Dendritic cell treated with granulocyte-macrophage colony-stimulating factor and Interleukin-4, amounts not matched to agents 40 ng/mL and 50 ng/mL, for 4 days (primary cell): Measurements from ENCODE around the gene NCMAP.
"Not testable (repeated sequence)": the region's sequence is repeated elsewhere in the genome, so short reads cannot be mapped to it uniquely, and the experiment has no call there.

Source experiments
- H3K27ac Mint-ChIP-seq: one replicate; pipeline ENCODE4 v1.8.0; 2022; ENCODE audit warnings: mild to moderate bottlenecking, mixed read lengths
- H3K27me3 Mint-ChIP-seq: one replicate; pipeline ENCODE4 v1.8.0; 2022; ENCODE audit warnings: mild to moderate bottlenecking, mixed read lengths
- H3K36me3 Mint-ChIP-seq: one replicate; pipeline ENCODE4 v1.8.0; 2022; ENCODE audit warnings: low read depth, mixed read lengths
- H3K4me1 Mint-ChIP-seq: one replicate; pipeline ENCODE4 v1.8.0; 2022; ENCODE audit warnings: low read depth, mixed read lengths
- H3K4me3 Mint-ChIP-seq: one replicate; pipeline ENCODE4 v1.8.0; 2022; ENCODE audit warnings: mild to moderate bottlenecking, moderate library complexity, mixed read lengths
- H3K9me3 Mint-ChIP-seq: one replicate; pipeline ENCODE4 v1.8.0; 2022; ENCODE audit warnings: mixed read lengths
- intact Hi-C: fragments of 100-400 bp; cut with micrococcal nuclease; formaldehyde crosslinking; loops from one replicate; pipeline ENCODE4 v1.15.0; 2022

The NCMAP gene

GRCh38 chr1:24555591-24556413 is at the start of gene NCMAP:
Gene NCMAP, plus strand, starts transcription at chr1:24556087. Its CDS starts 39,344 bp downstream, at chr1:24595431.
- Mint-ChIP-seq H3K4me3 (no peak within 1 kb of the TSS), H3K9me3 (no peaks in the 10 kb centered on the region), H3K27ac (no peak within 1 kb of the TSS), H3K4me1 (peaks cover 18% of the 10 kb centered on the region), H3K27me3 (peaks cover 67% of the 10 kb centered on the region), H3K36me3 (no peaks in the 10 kb centered on the region)
- intact Hi-C loops: no loop called here

GRCh38 chr1:24506691-24507381 is 49.1 kb upstream of the NCMAP start:
- Mint-ChIP-seq H3K4me3 (no peak overlapping the region), H3K36me3 (peaks cover 18% of the 10 kb centered on the region)
- intact Hi-C loops: loop anchor here (5.0 kb wide), 1 partner anchor 90 kb away; the partner anchor contains the start of gene NIPAL3

GRCh38 chr1:24507405-24507804 is 48.5 kb upstream of the NCMAP start:
- Mint-ChIP-seq H3K9me3 (no peaks in the 10 kb centered on the region), H3K4me3 (no peak overlapping the region), H3K36me3 (peaks cover 21% of the 10 kb centered on the region), H3K4me1 (peaks cover 34% of the 10 kb centered on the region), H3K27ac (no peak overlapping the region), H3K27me3 (no peaks in the 10 kb centered on the region)
- intact Hi-C loops: loop anchor here (5.0 kb wide), 1 partner anchor 90 kb away; the partner anchor contains the start of gene NIPAL3

More at GRCh38 chr1:24506691-24507381, 49.1 kb upstream of the NCMAP start:
- Mint-ChIP-seq H3K9me3 (no peaks in the 10 kb centered on the region), H3K4me1 (peaks cover 35% of the 10 kb centered on the region), H3K27me3 (no peaks in the 10 kb centered on the region), H3K27ac (no peak overlapping the region)

- no peak overlapping the region for H3K4me3 Mint-ChIP-seq
- no peaks in the 10 kb centered on the region for H3K9me3 Mint-ChIP-seq
- no peak overlapping the region for H3K27ac Mint-ChIP-seq
- intact Hi-C loops: loop anchor here (5.0 kb wide), 1 partner anchor 92 kb away; the partner anchor contains the start of gene NIPAL3
- peaks cover 21% of the 10 kb centered on the region for H3K36me3 Mint-ChIP-seq
- H3K4me1 Mint-ChIP-seq: peaks cover 29% of the 10 kb centered on the region
- H3K27me3 Mint-ChIP-seq: no peaks in the 10 kb centered on the region
Observed at GRCh38 chr1:24508911-24509310, 47.0 kb upstream of the NCMAP start.

GRCh38 chr1:24513706-24514105 is 42.2 kb upstream of the NCMAP start:
- no peaks in the 10 kb centered on the region for H3K27me3 Mint-ChIP-seq
- intact Hi-C loops: no loop called here
- H3K4me1 Mint-ChIP-seq: peaks cover 7% of the 10 kb centered on the region
- H3K27ac Mint-ChIP-seq: no peak overlapping the region
- no peaks in the 10 kb centered on the region for H3K9me3 Mint-ChIP-seq
- peaks cover 34% of the 10 kb centered on the region for H3K36me3 Mint-ChIP-seq
- no peak overlapping the region for H3K4me3 Mint-ChIP-seq

- H3K4me3 Mint-ChIP-seq: no peak overlapping the region
- H3K9me3 Mint-ChIP-seq: no peaks in the 10 kb centered on the region
- H3K27me3 Mint-ChIP-seq: no peaks in the 10 kb centered on the region
- no peak overlapping the region for H3K27ac Mint-ChIP-seq
- H3K4me1 Mint-ChIP-seq: peaks cover 7% of the 10 kb centered on the region
- H3K36me3 Mint-ChIP-seq: peaks cover 41% of the 10 kb centered on the region
- intact Hi-C loops: no loop called here
Observed at GRCh38 chr1:24514946-24515345, 40.9 kb upstream of the NCMAP start.

- intact Hi-C loops, H3K27ac Mint-ChIP-seq, H3K4me1 Mint-ChIP-seq, H3K9me3 Mint-ChIP-seq, H3K27me3 Mint-ChIP-seq, H3K4me3 Mint-ChIP-seq: not testable (repeated sequence)
- peaks cover 49% of the 10 kb centered on the region for H3K36me3 Mint-ChIP-seq
Observed at GRCh38 chr1:24515671-24516209, 40.1 kb upstream of the NCMAP start.

GRCh38 chr1:24516506-24516905 is 39.4 kb upstream of the NCMAP start:
- Mint-ChIP-seq H3K9me3 (no peaks in the 10 kb centered on the region), H3K27ac (no peak overlapping the region), H3K36me3 (peaks cover 53% of the 10 kb centered on the region), H3K27me3 (no peaks in the 10 kb centered on the region), H3K4me1 (peaks cover 6% of the 10 kb centered on the region), H3K4me3 (no peak overlapping the region)
- intact Hi-C loops: no loop called here

- H3K4me3 Mint-ChIP-seq: no peak overlapping the region
- H3K27me3 Mint-ChIP-seq: no peaks in the 10 kb centered on the region
- H3K36me3 Mint-ChIP-seq: peaks cover 56% of the 10 kb centered on the region
- intact Hi-C loops: no loop called here
- H3K4me1 Mint-ChIP-seq: no peaks in the 10 kb centered on the region
- no peaks in the 10 kb centered on the region for H3K9me3 Mint-ChIP-seq
- H3K27ac Mint-ChIP-seq: no peak overlapping the region
Observed at GRCh38 chr1:24517898-24518297, 38.0 kb upstream of the NCMAP start.

GRCh38 chr1:24520282-24520681 is 35.6 kb upstream of the NCMAP start:
- intact Hi-C loops: loop anchor here (10.0 kb wide), 1 partner anchor 75 kb away; no protein-coding TSS in a partner anchor
- H3K4me3 Mint-ChIP-seq, H3K27ac Mint-ChIP-seq, H3K9me3 Mint-ChIP-seq, H3K27me3 Mint-ChIP-seq, H3K4me1 Mint-ChIP-seq: not testable (repeated sequence)
- peaks cover 64% of the 10 kb centered on the region for H3K36me3 Mint-ChIP-seq

- Mint-ChIP-seq H3K27me3 (no peaks in the 10 kb centered on the region), H3K27ac (no peak overlapping the region), H3K4me1 (no peaks in the 10 kb centered on the region), H3K4me3 (no peak overlapping the region), H3K9me3 (no peaks in the 10 kb centered on the region), H3K36me3 (peaks cover 64% of the 10 kb centered on the region)
- intact Hi-C loops: loop anchor here (5.0 to 10.0 kb wide), 2 partner anchors 81 to 323 kb away; no protein-coding TSS in a partner anchor
Observed at GRCh38 chr1:24525606-24526005, 30.3 kb upstream of the NCMAP start.

GRCh38 chr1:24526045-24526444 is 29.8 kb upstream of the NCMAP start:
- Mint-ChIP-seq H3K27ac (no peak overlapping the region), H3K4me3 (no peak overlapping the region), H3K4me1 (no peaks in the 10 kb centered on the region), H3K27me3 (no peaks in the 10 kb centered on the region), H3K36me3 (peaks cover 62% of the 10 kb centered on the region), H3K9me3 (no peaks in the 10 kb centered on the region)
- intact Hi-C loops: loop anchor here (5.0 to 10.0 kb wide), 2 partner anchors 81 to 324 kb away; no protein-coding TSS in a partner anchor

- H3K27ac Mint-ChIP-seq: no peak overlapping the region
- intact Hi-C loops: loop anchor here (5.0 to 10.0 kb wide), 2 partner anchors 82 to 325 kb away; no protein-coding TSS in a partner anchor
- peaks cover 69% of the 10 kb centered on the region for H3K36me3 Mint-ChIP-seq
- no peaks in the 10 kb centered on the region for H3K9me3 Mint-ChIP-seq
- H3K4me3 Mint-ChIP-seq: no peak overlapping the region
- no peaks in the 10 kb centered on the region for H3K4me1 Mint-ChIP-seq
- H3K27me3 Mint-ChIP-seq: no peaks in the 10 kb centered on the region
Observed at GRCh38 chr1:24526940-24527542, 28.8 kb upstream of the NCMAP start.
